Gastrocnemius medialis (tissue), 4 donors: ENCODE measurements around the gene PDCD2L. TPM values are rescaled to one million over a fixed set of nuclear protein-coding genes. Genes with fewer than 3 reads are reported as not detected.

Experiments
- ATAC-seq, 2 donors: fragments of 150-250 bp; one replicate each; pipeline ENCODE4 v1.9.1; 2016
- DNase-seq, 2 donors: peaks; one replicate each; pipeline ENCODE4 v3.0.0-alpha.2; 2019
- H3K27ac ChIP-seq, 4 donors: fragments of 200-600 bp; sonication (generic); 1 replicate in 1 of 4; 2 replicates in 3 of 4; pipeline ENCODE4 v1.5.1; 2016 to 2018; ENCODE audit warnings: mild to moderate bottlenecking in 2 of 4, moderate library complexity in 1 of 4
- H3K27me3 ChIP-seq, 3 donors: fragments of 200-600 bp; sonication (generic) in 2 of 3; 1 replicate in 1 of 3; 2 replicates in 2 of 3; pipeline versions ENCODE4 v1.5.1 to v1.6.0; 2016 to 2019; ENCODE audit warnings: mild to moderate bottlenecking in 1 of 3, moderate library complexity in 1 of 3
- H3K36me3 ChIP-seq, 2 donors: fragments of 200-600 bp; sonication (generic) in 1 of 2; one replicate each; pipeline ENCODE4 v1.5.1; 2017 to 2018
- H3K4me1 ChIP-seq, 2 donors: fragments of 200-600 bp; sonication (generic) in 1 of 2; one replicate each; pipeline ENCODE4 v1.5.1; 2016 to 2017; ENCODE audit warnings: mild to moderate bottlenecking in 2 of 2
- H3K4me3 ChIP-seq, 4 donors: fragments of 200-600 bp; sonication (generic) in 3 of 4; 1 replicate in 1 of 4; 2 replicates in 3 of 4; pipeline ENCODE4 v1.5.1; 2016 to 2019; ENCODE audit warnings: mild to moderate bottlenecking in 2 of 4
- H3K9me3 ChIP-seq, 3 donors: fragments of 200-600 bp; sonication (generic) in 2 of 3; 1 replicate in 1 of 3; 2 replicates in 2 of 3; pipeline ENCODE4 v1.5.1; 2016 to 2019
- CTCF ChIP-seq, 5 experiments: fragments of 450-650 bp in 3 of 5; fragments of 200-600 bp in 2 of 5; sonication (generic) in 2 of 5; IDR thresholded peaks in 4 of 5; conservative IDR thresholded peaks in 1 of 5; 1 replicate in 4 of 5; 2 replicates in 1 of 5; pipeline ENCODE4 v1.5.1; 2016 to 2019; ENCODE audit warnings: antibody characterized with exemption in 5 of 5, mild to moderate bottlenecking in 3 of 5, moderate library complexity in 3 of 5
- POLR2A ChIP-seq, 2 donors: fragments of 450-650 bp; IDR thresholded peaks; one replicate each; pipeline ENCODE4 v1.6.1; 2017; ENCODE audit warnings: antibody characterized with exemption in 2 of 2, mild to moderate bottlenecking in 2 of 2, moderate library complexity in 2 of 2
- in situ Hi-C, 4 donors: fragments of 200-750 bp; cut with MboI; loops; one replicate each; pipeline versions ENCODE4 v1.15.0 to v1.8.0; 2017; ENCODE audit warnings: low sequenced_read_pairs in 4 of 4
- intact Hi-C: fragments of 100-400 bp; cut with DNase I; formaldehyde crosslinking; loops from one replicate; pipeline ENCODE4 v1.15.1; 2023; ENCODE audit warnings: low total_unique reads
- total RNA-seq, 4 donors: library from RNA; depleted of rRNA; stranded (reverse); fragments of >200 nt; gene quantifications; one replicate each; pipeline versions ENCODE4 v1.1.0 to v1.2.3, GENCODE V29; 2016

The PDCD2L gene
- total RNA-seq, 4 donors from 2014 or later = 18.1 to 49.8 (median 25.1) TPM

GRCh38 chr19:34474233-34474989 lies 70.2 kb downstream of the PDCD2L start:
- in situ Hi-C loops = no loop called here
- DNase-seq = no peak
- no peak for TF ChIP-seq POLR2A (IDR thresholded peaks at IDR 0.05)
- no peak for TF ChIP-seq CTCF (IDR thresholded peaks at IDR 0.05 in 4 of 5, conservative IDR thresholded peaks at IDR 0.05 in 1 of 5)
- ATAC-seq = no peak
- Histone ChIP-seq H3K36me3 (peaks cover under 1 to 41% of the 10 kb centered on the region in 2 donors), H3K4me3 (no peak overlapping the region), H3K27me3 (no peaks in the 10 kb centered on the region), H3K9me3 (no peaks in the 10 kb centered on the region), H3K27ac (no peak overlapping the region), H3K4me1 (no peaks in the 10 kb centered on the region)
- intact Hi-C loops = no loop called here

DNA sequence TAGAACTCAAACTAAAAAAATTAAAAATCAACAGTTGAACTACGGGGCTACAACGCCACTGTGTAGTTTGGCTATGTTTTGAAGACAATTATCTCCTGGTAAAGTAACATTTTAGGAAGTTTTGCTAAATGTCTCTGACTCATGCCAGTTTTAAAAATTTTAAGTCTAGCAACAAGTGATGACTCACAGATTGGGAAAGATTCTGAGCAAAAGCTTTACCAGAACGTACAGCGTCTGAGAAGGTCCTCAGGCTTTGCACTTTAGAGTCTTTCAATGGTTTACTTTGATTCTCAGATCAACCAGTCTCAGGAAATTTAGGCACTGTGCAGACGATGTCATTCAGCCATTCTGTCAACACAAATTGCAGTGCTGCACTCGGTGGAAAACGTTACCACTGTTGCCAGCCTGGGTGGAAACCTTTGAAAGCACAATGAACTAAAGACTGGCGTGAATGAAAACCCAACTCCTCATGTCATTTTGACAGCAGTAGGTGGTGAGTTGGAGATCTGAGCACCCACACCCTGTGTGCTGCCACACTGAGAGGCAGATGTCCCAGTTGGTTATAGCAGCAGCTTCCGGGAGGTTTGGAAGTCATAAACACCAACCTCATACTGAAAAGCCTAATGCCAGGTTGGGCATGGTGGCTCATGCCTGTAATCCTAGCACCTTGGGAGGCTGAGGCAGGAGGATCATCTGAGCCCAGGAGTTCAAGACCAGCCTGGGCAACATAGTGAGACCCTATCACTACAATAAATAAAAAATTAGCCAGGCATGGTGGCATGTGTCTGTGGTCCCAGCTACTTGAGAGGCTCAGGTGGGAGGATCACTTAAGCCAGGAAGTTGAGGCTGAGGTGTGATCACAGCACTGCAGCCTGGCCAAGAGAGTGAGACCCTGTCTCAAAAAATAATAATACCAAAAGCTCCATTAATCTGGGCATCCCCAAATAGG lies 71.1 kb downstream of the PDCD2L start:
- Histone ChIP-seq H3K27me3 (no peaks in the 10 kb centered on the region), H3K4me1 (no peaks in the 10 kb centered on the region), H3K9me3 (no peaks in the 10 kb centered on the region), H3K36me3 (peaks cover 0 to 33% of the 10 kb centered on the region in 2 donors), H3K27ac (peak overlapping the region in 2 of 4 donors; percentile 25 to 33), H3K4me3 (no peak overlapping the region)
- intact Hi-C loops (no loop called here), in situ Hi-C loops (no loop called here)
- no peak for ATAC-seq
- no peak for DNase-seq
- TF ChIP-seq POLR2A (IDR thresholded peaks at IDR 0.05) = no peak
- TF ChIP-seq CTCF (IDR thresholded peaks at IDR 0.05 in 4 of 5, conservative IDR thresholded peaks at IDR 0.05 in 1 of 5) = no peak

Other genes starting within 250 kb of the PDCD2L start
- gene LSM14A, start 231.9 kb upstream of the PDCD2L start, total RNA-seq = 100 to 1,000 TPM; 104 to 120 (median 115) TPM
- 10 to 100 TPM; 21.8 to 34.3 (median 24.8) TPM for gene GARRE1, start 149.8 kb upstream of the PDCD2L start, total RNA-seq
- 100 to 1,000 TPM in 3 of 4 donors, 10 to 100 TPM in 1; 83.2 to 231 (median 173) TPM for gene GPI, start 39.2 kb upstream of the PDCD2L start, total RNA-seq
- 100 to 1,000 TPM in 3 of 4 donors, 10 to 100 TPM in 1; 89.3 to 106 (median 102) TPM for gene UBA2, start 24.0 kb downstream of the PDCD2L start, total RNA-seq
- 1 to 10 TPM; 1.6 to 8.1 (median 2.9) TPM for gene WTIP, start 77.4 kb downstream of the PDCD2L start, total RNA-seq